Neural progenitor cell (in vitro differentiated cells): ENCODE results near the gene ISL2.

Source experiments
- EZH2phosphoT487 ChIP-seq: fragments of 200-600 bp; sonication (generic); IDR thresholded peaks from 2 replicates; pipeline ENCODE4 v1.6.1; 2017; ENCODE audit warnings: antibody characterized with exemption
- TF ChIP-seq, protein P1 (sequence below): fragments of 200-600 bp; sonication (generic); IDR thresholded peaks from 2 replicates; pipeline ENCODE4 v1.5.1; 2017; ENCODE audit warnings: antibody characterized with exemption, mild to moderate bottlenecking

- TF ChIP-seq, protein P1, sequence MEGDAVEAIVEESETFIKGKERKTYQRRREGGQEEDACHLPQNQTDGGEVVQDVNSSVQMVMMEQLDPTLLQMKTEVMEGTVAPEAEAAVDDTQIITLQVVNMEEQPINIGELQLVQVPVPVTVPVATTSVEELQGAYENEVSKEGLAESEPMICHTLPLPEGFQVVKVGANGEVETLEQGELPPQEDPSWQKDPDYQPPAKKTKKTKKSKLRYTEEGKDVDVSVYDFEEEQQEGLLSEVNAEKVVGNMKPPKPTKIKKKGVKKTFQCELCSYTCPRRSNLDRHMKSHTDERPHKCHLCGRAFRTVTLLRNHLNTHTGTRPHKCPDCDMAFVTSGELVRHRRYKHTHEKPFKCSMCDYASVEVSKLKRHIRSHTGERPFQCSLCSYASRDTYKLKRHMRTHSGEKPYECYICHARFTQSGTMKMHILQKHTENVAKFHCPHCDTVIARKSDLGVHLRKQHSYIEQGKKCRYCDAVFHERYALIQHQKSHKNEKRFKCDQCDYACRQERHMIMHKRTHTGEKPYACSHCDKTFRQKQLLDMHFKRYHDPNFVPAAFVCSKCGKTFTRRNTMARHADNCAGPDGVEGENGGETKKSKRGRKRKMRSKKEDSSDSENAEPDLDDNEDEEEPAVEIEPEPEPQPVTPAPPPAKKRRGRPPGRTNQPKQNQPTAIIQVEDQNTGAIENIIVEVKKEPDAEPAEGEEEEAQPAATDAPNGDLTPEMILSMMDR = no peak
- no peak for TF ChIP-seq EZH2phosphoT487
Measured at GRCh38 chr15:76313731-76314130, 22.8 kb upstream of the ISL2 start.
